HEK293 (cell line): Measurements from ENCODE around the gene ARFGAP1.

ENCODE experiments used
- CTCF ChIA-PET: fragments of 350-600 bp; formaldehyde crosslinking; extraction: SDS; loops from one replicate; lab custom pipeline; 2021; ENCODE audit warnings: antibody characterized with exemption; lab: Yijun Ruan, JAX
- POLR2A ChIA-PET: fragments of 300-600 bp; formaldehyde crosslinking; extraction: SDS; loops from one replicate; lab custom pipeline; 2020; ENCODE audit warnings: antibody characterized with exemption, inconsistent platforms; lab: Yijun Ruan, JAX
- H3K27ac ChIP-seq: fragments of 200-500 bp; sonication (Bioruptor generic); 2 replicates; pipeline ENCODE4 v1.5.1; 2014; ENCODE audit warnings: low read depth, low read length, control low read depth, inconsistent platforms; ENCODE audit errors: extremely low read depth
- H3K36me3 ChIP-seq, 2 experiments: fragments of 200-500 bp in 1 of 2; sonication (Bioruptor generic) in 1 of 2; 1 replicate in 1 of 2; 2 replicates in 1 of 2; pipeline ENCODE4 v1.5.1; 2014 to 2017; ENCODE audit warnings: inconsistent platforms in 2 of 2, low read length in 2 of 2; ENCODE audit not compliant: control insufficient read depth in 2 of 2, insufficient read depth in 1 of 2
- H3K4me1 ChIP-seq: fragments of 200-500 bp; sonication (Bioruptor generic); 2 replicates; pipeline ENCODE4 v1.5.1; 2014; ENCODE audit warnings: mild to moderate bottlenecking, low read length, inconsistent platforms; ENCODE audit not compliant: control insufficient read depth, insufficient read depth
- H3K4me3 ChIP-seq: 2 replicates; pipeline ENCODE4 v1.5.1; 2011; ENCODE audit warnings: low read depth, mild to moderate bottlenecking, control low read depth, low read length, moderate library complexity
- H3K9me3 ChIP-seq: fragments of 200-500 bp; sonication (Bioruptor generic); 2 replicates; pipeline ENCODE4 v1.5.1; 2014; ENCODE audit warnings: low read depth, low read length, inconsistent platforms; ENCODE audit not compliant: control insufficient read depth, insufficient read depth
- CTCF ChIP-seq: fragments of 450-650 bp; formaldehyde crosslinking; IDR thresholded peaks from 2 replicates; pipeline ENCODE4 v1.5.1; 2016; ENCODE audit warnings: missing biosample characterization, missing genetic modification characterization
- EGR2 ChIP-seq: fragments of 450-650 bp; formaldehyde crosslinking; IDR thresholded peaks from 2 replicates; pipeline ENCODE4 v1.5.1; 2016; ENCODE audit warnings: low read depth, missing biosample characterization, missing genetic modification characterization
- SP2 ChIP-seq: fragments of 450-650 bp; formaldehyde crosslinking; IDR thresholded peaks from 2 replicates; pipeline ENCODE4 v1.5.1; 2016; ENCODE audit warnings: missing biosample characterization, missing genetic modification characterization
- ZBTB11 ChIP-seq: fragments of 450-650 bp; formaldehyde crosslinking; conservative IDR thresholded peaks from 2 replicates; pipeline ENCODE4 v1.5.1; 2016; ENCODE audit warnings: low read depth, missing biosample characterization, missing genetic modification characterization
- ZBTB49 ChIP-seq: fragments of 450-650 bp; formaldehyde crosslinking; IDR thresholded peaks from 2 replicates; pipeline ENCODE4 v1.5.1; 2016; ENCODE audit warnings: missing biosample characterization, missing genetic modification characterization, low read depth
- ZBTB6 ChIP-seq: fragments of 450-650 bp; formaldehyde crosslinking; IDR thresholded peaks from 2 replicates; pipeline ENCODE4 v1.5.1; 2017; ENCODE audit warnings: missing biosample characterization, missing genetic modification characterization
- ZBTB7A ChIP-seq: fragments of 450-650 bp; formaldehyde crosslinking; IDR thresholded peaks from 2 replicates; pipeline ENCODE4 v1.5.1; 2016; ENCODE audit warnings: low read depth, missing biosample characterization, missing genetic modification characterization
- ZNF266 ChIP-seq: fragments of 450-650 bp; formaldehyde crosslinking; IDR thresholded peaks from 2 replicates; pipeline ENCODE4 v1.5.1; 2016; ENCODE audit warnings: missing biosample characterization, missing genetic modification characterization, low read depth
- ZNF311 ChIP-seq: fragments of 450-650 bp; formaldehyde crosslinking; IDR thresholded peaks from 2 replicates; pipeline ENCODE4 v1.5.1; 2017; ENCODE audit warnings: missing biosample characterization, missing genetic modification characterization, borderline replicate concordance
- ZNF514 ChIP-seq: fragments of 450-650 bp; formaldehyde crosslinking; IDR thresholded peaks from 2 replicates; pipeline ENCODE4 v1.5.1; 2016; ENCODE audit warnings: missing biosample characterization, missing genetic modification characterization
- ZNF596 ChIP-seq: fragments of 450-650 bp; IDR thresholded peaks from 2 replicates; pipeline ENCODE4 v1.5.0; 2018; ENCODE audit warnings: missing biosample characterization, mild to moderate bottlenecking, missing genetic modification characterization, moderate library complexity
- ZNF610 ChIP-seq: fragments of 450-650 bp; formaldehyde crosslinking; IDR thresholded peaks from 2 replicates; pipeline ENCODE4 v1.5.1; 2016; ENCODE audit warnings: missing biosample characterization, missing genetic modification characterization, borderline replicate concordance
- ZNF639 ChIP-seq: fragments of 450-650 bp; formaldehyde crosslinking; IDR thresholded peaks from 2 replicates; pipeline ENCODE4 v1.5.1; 2016; ENCODE audit warnings: missing biosample characterization, missing genetic modification characterization
- ZNF792 ChIP-seq: fragments of 450-650 bp; formaldehyde crosslinking; IDR thresholded peaks from 2 replicates; pipeline ENCODE4 v1.5.1; 2016; ENCODE audit warnings: missing biosample characterization, missing genetic modification characterization
- ZNF843 ChIP-seq: fragments of 450-650 bp; formaldehyde crosslinking; IDR thresholded peaks from 2 replicates; pipeline ENCODE4 v1.5.1; 2016; ENCODE audit warnings: missing biosample characterization, missing genetic modification characterization

The ARFGAP1 gene

GRCh38 chr20:63275825-63276224 is 3.2 kb downstream of the ARFGAP1 start:
- TF ChIP-seq ZNF596 (tag by site-specific recombination) (no peak), EGR2 (tag by site-specific recombination) (no peak)
- POLR2A ChIA-PET = interaction anchor here (1.2 kb wide), 1 partner anchor 10 kb away, joined by 3 read pairs; no protein-coding TSS in a partner anchor
- CTCF ChIA-PET = interaction anchor here (2.1 kb wide), 1 partner anchor 52 kb away, joined by 11 read pairs; no protein-coding TSS in a partner anchor
- no peak overlapping the region for H3K4me3 ChIP-seq
- H3K27ac ChIP-seq = no peak overlapping the region
- peaks cover 10 to 60% of the 10 kb centered on the region in 2 experiments; a peak in 2 of 3 replicates for H3K36me3 ChIP-seq
- no peaks in the 10 kb centered on the region for H3K9me3 ChIP-seq
- H3K4me1 ChIP-seq = no peaks in the 10 kb centered on the region

- POLR2A ChIA-PET = interaction anchor here (1.2 kb wide), 1 partner anchor 9 kb away, joined by 3 read pairs; no protein-coding TSS in a partner anchor
- Histone ChIP-seq H3K9me3 (no peaks in the 10 kb centered on the region), H3K4me1 (no peaks in the 10 kb centered on the region), H3K4me3 (no peak overlapping the region), H3K36me3 (peaks cover 10 to 69% of the 10 kb centered on the region in 2 experiments; a peak in 2 of 3 replicates), H3K27ac (no peak overlapping the region)
- TF ChIP-seq ZNF639 (tag by site-specific recombination) = no peak
- TF ChIP-seq ZNF610 (tag by site-specific recombination) = no peak
- no peak for TF ChIP-seq ZNF843 (tag by site-specific recombination)
- TF ChIP-seq ZBTB49 (tag by site-specific recombination) = no peak
- no peak for TF ChIP-seq ZBTB11 (tag by site-specific recombination)
- TF ChIP-seq ZBTB6 (tag by site-specific recombination) = no peak
- TF ChIP-seq SP2 = no peak
- CTCF ChIA-PET = interaction anchor here (0.6 to 1.0 kb wide), 3 partner anchors 52 to 627 kb away, joined by 3 to 4 read pairs (median 4); no protein-coding TSS in a partner anchor
These were observed 4.3 kb downstream of the ARFGAP1 start for GRCh38 chr20:63276956-63277355.

- Histone ChIP-seq H3K4me3 (no peak overlapping the region), H3K4me1 (no peaks in the 10 kb centered on the region), H3K36me3 (peaks cover 10 to 76% of the 10 kb centered on the region in 2 experiments; a peak in 2 of 3 replicates), H3K27ac (no peak overlapping the region), H3K9me3 (no peaks in the 10 kb centered on the region)
- CTCF ChIA-PET = interaction anchor here (0.6 to 1.0 kb wide), 2 partner anchors 52 to 626 kb away, joined by 3 to 4 read pairs; no protein-coding TSS in a partner anchor
- POLR2A ChIA-PET = no interaction called here
- TF ChIP-seq ZNF311 (no peak), ZNF266 (tag by site-specific recombination) (no peak), CTCF (tag by site-specific recombination) (no peak), ZBTB49 (tag by site-specific recombination) (no peak), ZNF792 (tag by site-specific recombination) (no peak), ZNF514 (no peak), ZBTB7A (tag by site-specific recombination) (no peak)
These were observed 5.1 kb downstream of the ARFGAP1 start for GRCh38 chr20:63277466-63278272.
